Measurements from ENCODE around the gene LMF1. TPM values are rescaled to one million over a fixed set of nuclear protein-coding genes. Genes with fewer than 3 reads are reported as not detected.

The LMF1 gene
- total and polyA plus RNA-seq, 2 of the 8 experiments (the other 6 are each of a cell fraction or from before 2014, with no cell fraction given): 3.5 to 9.1 TPM

- Histone ChIP-seq H4K91ac (replicated peaks; ENCODE audit: insufficient read length, low read length) (no peak overlapping the region), H3K18ac (ENCODE audit: extremely low read depth, low read length) (no peak overlapping the region), H3K56ac (replicated peaks; ENCODE audit: insufficient read length, low read depth, low read length) (no peak overlapping the region), H2AK5ac (ENCODE audit: low read depth, low read length) (no peak overlapping the region), H3K23me2 (ENCODE audit: low read depth, low read length) (no peaks in the 10 kb centered on the region), H3K14ac (ENCODE audit: insufficient read length) (no peak overlapping the region), H3K79me1 (ENCODE audit: low read depth, low read length) (no peaks in the 10 kb centered on the region), H3K9me3 (ENCODE audit: insufficient read depth in 2 of 2, low read depth in 1 of 2, low read length in 1 of 2) (peaks cover 0 to 40% of the 10 kb centered on the region in 2 experiments; a peak in 2 of 4 replicates), H3K36me3 (ENCODE audit: control insufficient read depth in 2 of 4, insufficient read depth in 4 of 4, low read length in 3 of 4) (no peaks in the 10 kb centered on the region), H4K20me1 (replicated peaks in 1 of 2; ENCODE audit: control insufficient read depth in 1 of 2, insufficient read depth in 2 of 2, low read length in 2 of 2) (peaks cover 0 to 3% of the 10 kb centered on the region in 2 experiments), H3K4me2 (ENCODE audit: insufficient read depth in 1 of 2, low read depth in 2 of 2, low read length in 2 of 2) (no peak overlapping the region), H2BK20ac (ENCODE audit: low read length) (no peak overlapping the region), H4K8ac (ENCODE audit: extremely low read depth, insufficient read depth, low read length) (no peak overlapping the region), H3K27me3 (replicated peaks in 1 of 4; ENCODE audit: control insufficient read depth in 3 of 4, extremely low read depth in 1 of 4, insufficient read depth in 3 of 4, low read length in 3 of 4) (no peaks in the 10 kb centered on the region), H2BK12ac (ENCODE audit: low read depth, low read length) (no peak overlapping the region), H3K4me3 (ENCODE audit: extremely low read depth in 1 of 4, insufficient read depth in 2 of 4, low read depth in 3 of 4, low read length in 4 of 4) (no peak overlapping the region), H3K4me1 (replicated peaks in 1 of 4; ENCODE audit: control insufficient read depth in 3 of 4, insufficient read depth in 4 of 4, low read length in 3 of 4) (peaks cover 0 to 6% (median 0%) of the 10 kb centered on the region in 4 experiments; a peak in 1 of 7 replicates), H2BK120ac (replicated peaks; ENCODE audit: low read depth, low read length) (no peak overlapping the region), H2BK5ac (ENCODE audit: low read depth, low read length) (no peak overlapping the region), H3K27ac (ENCODE audit: low read depth, low read length) (no peak overlapping the region), H3K23ac (ENCODE audit: insufficient read length) (no peak overlapping the region), H4K5ac (ENCODE audit: insufficient read length, low read depth, low read length) (no peak overlapping the region), H2BK15ac (ENCODE audit: low read length) (no peak overlapping the region), H2AFZ (ENCODE audit: low read length) (no peak overlapping the region), H3K4ac (replicated peaks; ENCODE audit: insufficient read length, low read depth, low read length) (no peak overlapping the region), H3K79me2 (ENCODE audit: control insufficient read depth in 1 of 2, insufficient read depth in 2 of 2, low read length in 2 of 2) (no peaks in the 10 kb centered on the region), H3K9ac (replicated peaks in 1 of 4; ENCODE audit: extremely low read depth in 1 of 4, low read depth in 3 of 4, low read length in 3 of 4) (no peak overlapping the region)
- DNase-seq (ENCODE audit: low read depth in 1 of 2, low spot score in 2 of 2): no peak
- CTCF ChIA-PET (ENCODE audit: partially characterized antibody): no interaction called here
- POLR2A ChIA-PET (ENCODE audit: partially characterized antibody): no interaction called here
- WGBS, 2 experiments (ENCODE audit: extremely low coverage in 1 of 2, insufficient coverage in 1 of 2, insufficient read length in 1 of 2, insufficient replicate concordance in 2 of 2, low coverage in 1 of 2, low lambda C conversion rate in 2 of 2, missing lambda C conversion rate in 1 of 2): 90% methylated on average over 24 of the region's 24 CpGs; no CpG with 5 or more reads in 1 of the 2 experiments
- FAIRE-seq: no peak
- TF ChIP-seq YY1 (IDR thresholded peaks at IDR 0.05; ENCODE audit: low read depth, low read length) (no peak), SRF (IDR thresholded peaks at IDR 0.05; ENCODE audit: low read depth, low read length) (no peak), KDM1A (IDR thresholded peaks at IDR 0.05; ENCODE audit: borderline replicate concordance, low read length) (no peak), TAF1 (IDR thresholded peaks at IDR 0.05; ENCODE audit: low read depth, low read length) (no peak), RFX5 (IDR thresholded peaks at IDR 0.05; ENCODE audit: borderline replicate concordance, low read depth, low read length) (no peak), EZH2 (IDR thresholded peaks at IDR 0.05; ENCODE audit: low read depth, low read length, severe bottlenecking) (no peak), SIX5 (IDR thresholded peaks at IDR 0.05; ENCODE audit: low read depth, low read length) (no peak), MAX (IDR thresholded peaks at IDR 0.05) (no peak), EP300 (IDR thresholded peaks at IDR 0.05; ENCODE audit: borderline replicate concordance in 1 of 2, low read depth in 2 of 2, low read length in 2 of 2) (no peak), TAF7 (optimal IDR thresholded peaks at IDR 0.05; ENCODE audit: borderline replicate concordance, low read depth, low read length) (no peak), RNF2 (IDR thresholded peaks at IDR 0.05; ENCODE audit: borderline replicate concordance, low read depth, low read length, missing control alignments, poor library complexity, severe bottlenecking) (no peak), MAFK (IDR thresholded peaks at IDR 0.05; ENCODE audit: low read depth, low read length) (no peak), SP2 (IDR thresholded peaks at IDR 0.05; ENCODE audit: low read length) (no peak), HDAC6 (IDR thresholded peaks at IDR 0.05; ENCODE audit: low read depth, low read length) (no peak)
Observed at GRCh38 chr16:827513-827912, 143.3 kb downstream of the LMF1 start.

Data from H1 (cell line).